ENCODE measurements around the gene CD40.

DNA sequence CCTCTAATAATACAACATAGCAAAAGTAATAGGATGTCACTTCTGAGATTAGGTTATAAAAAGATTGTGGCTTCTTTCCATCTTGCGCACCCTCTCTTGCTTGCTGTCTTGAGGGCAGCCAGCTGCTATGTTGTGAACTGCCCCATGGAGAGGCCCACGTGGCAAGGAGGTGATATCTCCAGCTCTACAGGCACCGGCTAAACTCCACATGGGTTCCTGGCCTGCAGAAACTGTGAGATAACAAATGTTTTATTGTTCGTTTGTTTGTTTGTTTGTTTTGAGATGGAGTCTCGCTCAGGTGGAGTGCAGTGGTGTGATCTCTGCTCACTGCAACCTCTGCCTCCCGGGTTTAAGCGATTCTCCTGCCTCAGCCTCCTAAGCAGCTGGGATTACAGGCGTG, 38.0 kb downstream of the CD40 start:
- TF ChIP-seq EZH2 (IDR thresholded peaks at IDR 0.05; ENCODE audit: borderline replicate concordance, low read length), result no peak
- TF ChIP-seq, protein P1, sequence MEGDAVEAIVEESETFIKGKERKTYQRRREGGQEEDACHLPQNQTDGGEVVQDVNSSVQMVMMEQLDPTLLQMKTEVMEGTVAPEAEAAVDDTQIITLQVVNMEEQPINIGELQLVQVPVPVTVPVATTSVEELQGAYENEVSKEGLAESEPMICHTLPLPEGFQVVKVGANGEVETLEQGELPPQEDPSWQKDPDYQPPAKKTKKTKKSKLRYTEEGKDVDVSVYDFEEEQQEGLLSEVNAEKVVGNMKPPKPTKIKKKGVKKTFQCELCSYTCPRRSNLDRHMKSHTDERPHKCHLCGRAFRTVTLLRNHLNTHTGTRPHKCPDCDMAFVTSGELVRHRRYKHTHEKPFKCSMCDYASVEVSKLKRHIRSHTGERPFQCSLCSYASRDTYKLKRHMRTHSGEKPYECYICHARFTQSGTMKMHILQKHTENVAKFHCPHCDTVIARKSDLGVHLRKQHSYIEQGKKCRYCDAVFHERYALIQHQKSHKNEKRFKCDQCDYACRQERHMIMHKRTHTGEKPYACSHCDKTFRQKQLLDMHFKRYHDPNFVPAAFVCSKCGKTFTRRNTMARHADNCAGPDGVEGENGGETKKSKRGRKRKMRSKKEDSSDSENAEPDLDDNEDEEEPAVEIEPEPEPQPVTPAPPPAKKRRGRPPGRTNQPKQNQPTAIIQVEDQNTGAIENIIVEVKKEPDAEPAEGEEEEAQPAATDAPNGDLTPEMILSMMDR (conservative IDR thresholded peaks at IDR 0.05 in 1 of 2, IDR thresholded peaks at IDR 0.05 in 1 of 2; ENCODE audit: extremely low read depth in 1 of 2, insufficient read depth in 1 of 2, low read depth in 1 of 2, low read length in 2 of 2), result no peak

All from mammary epithelial cell (primary cell).